ENCODE results near the gene EED. TPM values are rescaled to one million over a fixed set of nuclear protein-coding genes. Genes with fewer than 3 reads are reported as not detected.
"Not testable (repeated sequence)": the region's sequence is repeated elsewhere in the genome, so short reads cannot be mapped to it uniquely, and the experiment has no call there.

The EED gene
- total RNA-seq, 1 experiment from 2014 or later, result 38.1 TPM

DNA sequence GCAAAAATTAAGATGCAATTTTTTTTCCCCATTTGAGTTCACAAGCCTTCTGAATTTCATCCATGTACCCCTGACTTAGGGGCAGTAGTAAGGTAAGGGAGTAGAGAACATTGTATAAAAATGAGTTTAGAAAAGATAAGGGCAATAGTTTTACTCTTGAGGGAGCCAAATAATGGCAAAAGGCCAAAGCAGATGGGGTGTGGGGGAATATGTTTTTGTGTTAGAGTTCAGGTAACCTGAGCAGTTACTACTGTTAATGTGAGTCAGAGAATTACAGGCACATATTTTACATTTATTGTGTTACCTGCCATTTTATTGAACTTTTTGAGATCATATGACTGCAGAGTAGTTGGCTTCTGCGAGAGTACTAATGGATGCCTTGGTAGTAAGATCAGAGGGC lies 3.1 kb downstream of the EED start:
- DNase-seq (ENCODE audit: low read depth), result no peak

DNA sequence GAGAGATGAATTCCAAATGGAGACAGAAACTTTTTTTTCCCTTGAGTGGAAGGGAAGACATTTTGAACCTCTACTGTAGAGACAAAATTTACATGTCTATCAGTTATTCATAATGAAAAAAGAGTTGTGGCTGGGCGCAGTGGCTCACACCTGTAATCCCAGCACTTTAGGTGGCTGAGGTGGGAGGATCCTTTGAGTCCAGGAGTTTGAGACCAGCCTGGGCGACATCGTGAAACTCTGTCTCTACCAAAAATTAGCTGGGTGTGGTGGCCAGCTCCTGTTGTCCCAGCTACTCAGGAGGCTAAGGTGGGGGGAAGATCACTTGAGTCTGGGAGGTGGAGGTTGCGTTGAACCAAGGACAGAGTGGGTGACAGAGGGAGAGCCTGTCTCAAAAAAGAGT lies 4.1 kb downstream of the EED start:
- DNase-seq (ENCODE audit: low read depth), result no peak

DNA sequence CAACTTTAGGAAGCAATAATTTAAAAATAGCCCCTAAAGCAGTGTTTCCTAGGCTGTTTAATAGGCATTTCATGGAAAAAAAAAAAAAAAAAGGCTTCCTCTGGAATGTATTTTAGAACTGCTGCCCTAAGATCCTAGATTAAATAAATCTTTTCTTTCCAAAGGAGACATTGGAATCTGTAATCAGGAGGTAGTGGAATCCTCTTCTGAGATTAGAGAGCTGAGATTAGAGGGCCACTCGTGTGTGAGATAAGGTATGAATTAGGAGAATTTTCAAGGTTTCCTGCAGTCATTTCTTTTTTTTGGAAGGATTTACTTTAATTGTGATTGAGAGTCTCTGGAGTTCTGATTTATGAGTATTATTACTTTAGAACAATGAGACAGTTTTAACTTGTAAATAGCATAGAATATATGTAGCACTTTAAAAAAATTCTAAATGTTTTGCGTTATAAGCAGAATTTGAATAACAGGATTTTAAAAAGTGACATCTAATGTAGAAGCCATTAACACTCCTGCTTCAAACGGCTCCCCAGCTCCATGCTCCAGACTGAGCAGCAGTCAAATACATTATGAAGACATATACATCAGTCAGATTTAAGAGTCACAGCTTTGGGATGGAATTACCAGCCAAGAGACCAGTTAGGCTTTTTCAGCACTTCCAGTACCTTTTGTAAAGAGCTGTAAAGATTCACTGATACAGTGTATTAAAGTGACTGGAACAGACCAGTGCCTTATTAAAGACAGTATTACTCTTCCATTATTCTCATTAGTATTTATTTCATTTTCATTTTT lies 5.0 kb downstream of the EED start:
- DNase-seq (ENCODE audit: low read depth), result no peak

DNA sequence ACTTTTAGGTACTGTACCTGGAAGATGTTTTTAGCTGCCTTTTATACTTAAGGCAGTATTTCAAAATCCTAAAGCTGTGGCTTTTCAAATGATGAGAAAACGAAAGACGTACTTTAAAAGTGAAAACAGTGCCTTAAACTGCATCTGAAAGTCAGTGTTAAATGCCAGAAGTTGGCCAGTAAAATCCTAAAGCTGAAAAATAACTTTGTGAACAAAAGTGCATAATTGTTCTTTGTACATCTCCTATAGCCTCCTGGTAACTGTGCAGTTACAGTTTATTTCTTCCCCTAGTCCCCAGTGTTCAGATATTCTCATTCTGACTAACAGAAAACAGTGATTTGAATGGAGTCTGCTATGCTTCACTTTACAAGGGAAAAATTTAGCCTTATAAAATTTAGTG lies 6.8 kb downstream of the EED start:
- no peak for DNase-seq (ENCODE audit: low read depth)

DNA sequence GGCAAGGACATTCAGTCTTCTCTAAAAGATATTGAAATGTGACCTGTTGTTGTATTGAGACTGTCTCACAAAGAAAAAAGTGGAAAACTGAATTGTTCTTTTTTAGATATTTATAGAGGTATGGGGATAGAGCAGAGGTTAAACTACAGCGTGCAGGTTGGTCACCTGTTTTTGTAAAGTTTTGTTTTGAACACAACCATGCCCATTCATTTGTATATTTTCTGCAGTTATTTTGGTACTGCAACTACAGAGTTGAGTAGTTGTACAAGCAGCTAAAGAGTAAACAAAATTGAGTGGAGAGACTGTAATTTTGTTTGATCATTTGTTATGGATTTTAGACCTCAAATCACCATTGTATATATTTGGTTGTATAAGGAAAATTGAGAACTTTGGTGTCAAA lies 11.3 kb downstream of the EED start:
- no peak for DNase-seq (ENCODE audit: low read depth)

DNA sequence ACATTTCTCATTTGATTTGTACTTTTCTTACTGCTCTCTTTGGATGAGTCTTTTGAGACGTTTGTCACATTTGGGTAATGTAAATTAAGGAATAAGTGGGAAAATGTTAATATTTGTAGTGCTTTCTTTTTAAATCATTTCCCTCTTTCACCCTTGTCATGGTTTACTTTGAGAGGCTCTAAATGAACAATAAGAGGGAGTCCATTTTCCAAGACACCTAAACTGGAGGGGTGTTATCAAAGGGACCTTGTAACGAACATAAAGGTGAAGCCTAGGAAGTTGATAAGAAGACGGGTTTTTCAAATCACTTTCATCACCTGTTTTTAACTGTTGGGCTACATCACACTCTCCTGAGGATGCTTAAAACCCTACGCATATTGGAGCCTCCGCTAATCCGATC lies 12.1 kb downstream of the EED start:
- no peak for DNase-seq (ENCODE audit: low read depth)

DNA sequence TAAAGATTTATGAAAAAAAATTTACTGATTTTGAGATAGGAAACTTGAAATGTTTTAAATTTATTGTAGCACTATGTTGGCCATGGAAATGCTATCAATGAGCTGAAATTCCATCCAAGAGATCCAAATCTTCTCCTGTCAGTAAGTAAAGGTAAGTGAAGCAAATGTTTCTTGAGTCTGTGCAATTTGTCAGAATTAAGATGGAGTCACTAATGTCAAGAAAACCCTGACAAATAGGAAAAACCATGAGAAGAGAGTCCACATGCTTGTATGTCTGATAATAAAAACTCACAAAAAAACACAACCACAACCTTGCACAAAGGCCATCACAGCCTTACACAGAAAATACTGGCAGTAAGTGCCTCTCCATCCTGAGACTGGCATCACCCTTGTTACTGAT lies 12.9 kb downstream of the EED start:
- no peak for DNase-seq (ENCODE audit: low read depth)

DNA sequence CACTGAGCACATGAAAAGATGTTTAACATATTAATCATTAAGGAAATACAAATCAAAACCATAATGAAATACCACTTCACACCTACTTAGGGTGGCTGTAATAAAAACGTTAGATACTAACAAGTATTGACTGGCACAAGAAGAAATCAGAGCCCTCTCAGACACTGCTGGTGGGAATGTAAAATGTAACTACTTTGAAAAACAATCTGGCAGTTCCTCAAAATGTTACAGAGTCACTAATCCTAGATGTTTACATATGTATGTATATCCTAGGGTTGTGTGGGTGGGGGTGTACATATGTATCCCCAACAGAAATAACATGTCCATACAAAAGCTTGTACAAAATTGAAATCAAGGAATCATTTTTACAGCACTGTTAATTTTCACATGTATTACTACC lies 15.2 kb downstream of the EED start:
- no peak for DNase-seq (ENCODE audit: low read depth)

DNA sequence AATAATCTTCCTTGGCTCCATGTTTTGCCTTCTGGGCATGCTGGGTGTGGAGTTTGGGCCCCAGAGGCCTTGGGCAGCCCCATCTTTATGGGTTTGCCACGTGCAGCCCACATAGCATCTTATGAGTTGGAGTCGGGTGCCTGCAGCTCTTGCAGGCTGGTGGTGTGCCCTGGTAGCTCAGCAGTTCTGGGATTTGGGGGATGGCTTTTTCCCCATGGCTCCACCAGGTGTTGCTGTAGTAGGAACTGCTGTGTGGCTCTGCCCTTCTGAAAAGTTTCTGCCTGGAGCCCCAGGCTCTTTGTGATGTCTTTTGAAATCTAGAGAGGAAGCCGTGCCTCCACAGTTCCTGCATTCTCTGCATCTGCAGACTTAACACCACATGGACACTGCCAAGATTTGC lies 16.8 kb downstream of the EED start:
- DNase-seq (ENCODE audit: low read depth), result no peak

DNA sequence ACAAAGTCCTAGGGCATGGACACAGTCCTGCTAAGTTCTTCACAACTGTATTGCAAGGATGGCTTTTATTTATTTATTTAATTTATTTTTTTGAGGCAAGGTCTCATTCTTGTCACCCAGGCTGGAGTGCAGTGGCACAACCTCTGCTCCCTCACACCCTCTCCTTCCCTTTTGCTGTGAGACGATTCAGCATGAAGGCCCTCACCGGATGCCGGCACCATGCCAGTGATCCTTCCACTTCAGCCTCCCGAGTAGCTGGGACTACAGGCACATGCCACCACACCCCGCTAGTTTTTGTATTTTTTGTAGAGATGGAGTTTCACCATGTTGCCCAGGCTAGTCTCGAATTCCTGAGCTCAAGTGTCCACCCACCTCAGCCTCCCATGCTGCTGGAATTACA lies 17.8 kb downstream of the EED start:
- DNase-seq (ENCODE audit: low read depth), result no peak

DNA sequence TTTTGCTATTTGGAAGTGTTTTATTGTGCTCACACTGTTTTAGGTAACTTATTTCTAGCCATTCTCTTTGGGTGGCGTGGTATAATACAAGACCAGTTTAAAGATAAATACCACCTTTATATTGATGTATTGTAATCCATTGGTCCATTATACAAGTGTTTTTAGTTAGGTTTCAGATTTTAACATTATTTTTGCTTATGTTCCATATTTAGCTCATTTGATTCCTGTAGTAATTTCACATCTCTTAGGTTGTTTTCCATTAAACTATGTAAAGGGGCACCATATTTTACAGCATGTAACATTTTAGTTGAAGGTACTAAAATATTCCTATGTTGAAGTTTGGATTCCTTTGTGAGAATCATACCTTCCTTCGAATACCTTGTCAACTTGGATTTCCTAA lies 20.1 kb downstream of the EED start:
- DNase-seq (ENCODE audit: low read depth), result no peak

DNA sequence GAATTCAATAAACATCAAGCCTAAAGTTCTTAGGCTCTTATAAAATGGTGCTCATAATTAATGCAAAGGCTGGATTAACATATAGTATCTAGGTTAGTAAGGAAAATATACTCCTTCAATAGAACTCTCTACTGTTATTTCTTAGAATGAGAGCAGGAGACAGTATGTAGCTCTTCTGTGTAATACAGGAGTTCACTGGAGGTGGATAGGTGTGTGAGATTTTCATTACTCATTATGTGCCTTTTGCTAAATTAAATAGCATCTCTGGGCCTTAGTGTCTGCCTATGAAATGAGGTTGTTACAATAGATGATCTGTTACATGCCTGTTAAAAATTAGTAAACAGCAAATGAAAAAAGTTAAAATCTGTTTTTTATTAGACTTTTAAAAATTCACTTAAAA lies 20.6 kb downstream of the EED start:
- no peak for DNase-seq (ENCODE audit: low read depth)

DNA sequence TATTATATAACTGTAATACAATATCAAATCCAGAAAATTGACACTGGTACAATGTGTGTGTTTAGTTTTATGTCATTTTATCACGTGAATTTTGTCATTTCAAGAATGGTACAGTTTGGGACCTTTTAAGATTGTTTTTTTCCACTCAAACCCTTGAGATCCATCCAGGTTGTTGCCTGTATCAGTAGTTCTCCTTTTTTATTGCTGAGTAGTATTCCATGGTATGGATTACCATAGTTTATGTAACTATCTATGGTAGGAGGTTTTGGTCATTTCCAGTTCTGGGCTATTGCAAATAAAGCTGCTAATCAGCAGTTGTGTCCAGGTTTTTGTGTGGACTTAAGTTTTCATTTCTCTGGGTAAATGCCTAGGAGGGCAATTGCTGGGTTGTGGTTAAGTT lies 25.1 kb downstream of the EED start:
- no peak for DNase-seq (ENCODE audit: low read depth)

DNA sequence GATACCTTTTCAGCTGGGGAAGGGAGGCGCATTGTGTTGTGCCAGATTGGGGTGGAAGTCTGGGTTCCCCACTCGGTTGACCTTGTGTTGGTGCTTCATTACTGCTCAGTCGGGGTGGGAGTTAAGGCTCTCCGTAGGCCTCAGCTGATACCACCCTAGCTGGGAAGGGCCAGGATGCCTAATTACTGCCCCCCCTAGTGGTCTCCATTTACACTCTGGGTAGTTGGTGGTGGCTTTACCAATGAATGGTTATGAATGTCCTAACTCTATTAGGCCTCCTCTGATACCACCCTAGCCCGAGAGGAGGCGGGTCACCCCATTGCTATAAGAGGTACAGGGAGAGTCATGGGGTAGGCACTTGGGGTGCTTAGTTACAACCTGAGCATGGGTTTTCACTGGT lies 29.9 kb downstream of the EED start:
- no peak for DNase-seq (ENCODE audit: low read depth)

DNA sequence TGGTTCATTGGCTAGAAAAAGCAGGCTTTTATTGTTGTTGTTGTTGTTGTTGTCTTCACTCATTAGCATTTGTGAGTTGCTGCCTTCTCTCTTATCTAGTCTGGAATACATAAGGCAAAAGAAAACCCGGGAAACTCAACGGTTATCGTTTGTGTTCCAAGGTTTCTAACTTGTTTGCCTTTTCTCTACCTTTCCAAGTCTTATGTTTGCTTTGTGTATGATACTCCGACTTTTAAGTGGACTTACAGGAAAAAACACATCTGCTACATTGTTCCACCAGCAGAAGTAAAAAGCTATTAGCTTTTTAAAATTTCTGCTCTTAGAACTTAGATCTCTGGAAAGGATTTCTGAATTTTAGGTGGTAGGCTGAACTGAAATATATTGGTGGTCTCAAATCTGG lies 30.4 kb downstream of the EED start:
- no peak for DNase-seq (ENCODE audit: low read depth)

DNA sequence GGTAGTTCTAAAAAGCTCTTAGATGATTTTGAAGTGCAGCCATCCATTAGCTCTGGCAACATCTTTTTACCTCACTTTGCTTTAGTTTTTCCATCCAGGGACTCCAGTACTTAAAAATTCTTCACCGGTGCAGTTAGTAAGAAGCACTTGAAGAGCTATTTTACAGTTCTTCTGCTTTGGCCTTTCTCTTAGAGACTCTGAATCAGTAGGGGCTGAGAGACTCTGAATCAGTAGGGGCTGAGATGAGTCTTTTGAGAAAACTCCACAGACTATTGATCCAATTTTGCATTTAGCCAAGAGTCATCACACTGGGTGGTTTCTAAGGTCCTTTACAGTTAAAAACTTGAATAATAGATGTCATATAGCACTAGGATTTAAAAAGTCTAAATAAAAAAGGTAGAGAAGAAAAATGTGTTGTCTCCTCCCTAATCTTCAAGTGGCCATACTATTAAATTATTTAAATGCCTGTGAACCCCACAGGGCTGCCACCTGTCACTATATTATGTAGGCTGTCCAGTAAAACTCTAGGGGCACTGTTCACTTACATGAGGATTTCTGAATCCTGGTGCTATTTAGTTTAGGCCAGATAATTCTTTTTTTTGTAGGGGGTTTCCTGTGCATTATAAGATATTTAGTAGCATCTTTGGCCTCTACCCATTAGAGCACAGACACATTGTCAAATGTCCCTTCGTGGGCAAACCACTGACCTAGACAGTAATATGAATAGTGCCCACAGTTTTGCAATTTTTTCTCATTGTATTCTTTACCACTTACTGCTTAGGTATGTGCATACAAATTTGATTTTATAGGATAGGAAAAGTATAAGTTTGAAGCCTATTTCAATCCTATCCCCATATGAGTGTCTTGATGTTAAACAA lies 31.2 kb downstream of the EED start:
- no peak for DNase-seq (ENCODE audit: low read depth)

DNA sequence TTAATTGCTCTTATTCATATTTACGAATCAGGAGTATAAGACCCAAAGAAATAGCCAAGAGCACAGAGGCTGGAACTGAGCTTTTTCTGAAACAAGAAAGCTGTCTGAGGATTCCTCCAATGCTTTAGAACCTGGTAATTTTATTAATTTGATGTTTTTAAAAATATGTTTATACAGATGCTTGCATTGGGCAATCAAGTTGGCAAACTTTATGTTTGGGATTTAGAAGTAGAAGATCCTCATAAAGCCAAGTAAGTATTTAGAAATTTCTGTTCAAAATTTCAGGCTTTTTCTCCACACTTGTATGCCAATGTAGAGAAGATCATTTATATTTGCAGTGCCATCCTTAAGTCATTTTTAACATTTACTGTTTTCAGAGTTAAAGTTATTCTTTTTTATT lies 33.2 kb downstream of the EED start:
- DNase-seq (ENCODE audit: low read depth), result no peak

DNA sequence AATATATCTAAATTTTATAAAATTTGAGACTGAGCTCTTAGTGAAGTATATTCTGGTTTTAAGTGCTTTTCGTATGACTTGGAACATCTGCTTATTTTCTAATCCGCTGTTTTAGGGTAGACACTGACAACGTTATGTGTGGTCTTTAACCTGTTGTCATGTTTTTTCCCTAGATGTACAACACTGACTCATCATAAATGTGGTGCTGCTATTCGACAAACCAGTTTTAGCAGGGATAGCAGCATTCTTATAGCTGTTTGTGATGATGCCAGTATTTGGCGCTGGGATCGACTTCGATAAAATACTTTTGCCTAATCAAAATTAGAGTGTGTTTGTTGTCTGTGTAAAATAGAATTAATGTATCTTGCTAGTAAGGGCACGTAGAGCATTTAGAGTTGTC lies 33.7 kb downstream of the EED start:
- no peak for DNase-seq (ENCODE audit: low read depth)

DNA sequence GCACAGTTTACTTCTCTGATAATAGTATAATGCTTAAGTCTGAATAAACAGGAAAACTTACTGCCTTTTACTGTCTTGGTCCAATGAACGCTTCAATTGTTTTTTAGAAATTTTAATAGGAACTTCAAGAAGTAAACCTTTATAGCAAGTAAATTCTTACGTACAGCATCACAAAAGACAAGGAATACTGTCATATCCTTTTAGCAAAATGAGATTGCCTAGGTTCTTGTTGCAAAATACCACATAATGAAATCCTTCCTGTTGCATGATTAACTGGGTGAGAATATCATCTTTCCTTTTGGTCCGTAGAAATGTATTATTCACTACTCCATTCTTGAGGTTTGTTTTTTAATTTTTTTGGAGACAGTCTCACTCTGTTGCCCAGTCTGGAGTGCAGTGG lies 35.2 kb downstream of the EED start:
- DNase-seq (ENCODE audit: low read depth), result no peak

DNA sequence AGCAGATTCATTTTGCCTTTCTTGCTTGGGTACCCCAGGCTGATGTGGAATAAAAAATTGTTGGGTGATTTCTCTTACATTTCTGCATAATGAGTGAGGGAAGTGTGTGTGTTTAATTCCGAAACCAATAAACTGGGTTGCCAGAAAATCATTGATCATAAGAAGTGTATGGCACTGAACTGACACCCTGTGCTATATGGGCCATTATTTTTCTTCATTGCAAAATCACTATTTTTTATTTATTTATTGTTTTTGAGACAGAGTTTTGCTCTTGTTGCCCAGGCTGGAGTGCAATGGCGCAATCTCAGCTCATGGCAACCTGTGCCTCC lies 42.9 kb downstream of the EED start:
- no peak for DNase-seq (ENCODE audit: low read depth)

DNA sequence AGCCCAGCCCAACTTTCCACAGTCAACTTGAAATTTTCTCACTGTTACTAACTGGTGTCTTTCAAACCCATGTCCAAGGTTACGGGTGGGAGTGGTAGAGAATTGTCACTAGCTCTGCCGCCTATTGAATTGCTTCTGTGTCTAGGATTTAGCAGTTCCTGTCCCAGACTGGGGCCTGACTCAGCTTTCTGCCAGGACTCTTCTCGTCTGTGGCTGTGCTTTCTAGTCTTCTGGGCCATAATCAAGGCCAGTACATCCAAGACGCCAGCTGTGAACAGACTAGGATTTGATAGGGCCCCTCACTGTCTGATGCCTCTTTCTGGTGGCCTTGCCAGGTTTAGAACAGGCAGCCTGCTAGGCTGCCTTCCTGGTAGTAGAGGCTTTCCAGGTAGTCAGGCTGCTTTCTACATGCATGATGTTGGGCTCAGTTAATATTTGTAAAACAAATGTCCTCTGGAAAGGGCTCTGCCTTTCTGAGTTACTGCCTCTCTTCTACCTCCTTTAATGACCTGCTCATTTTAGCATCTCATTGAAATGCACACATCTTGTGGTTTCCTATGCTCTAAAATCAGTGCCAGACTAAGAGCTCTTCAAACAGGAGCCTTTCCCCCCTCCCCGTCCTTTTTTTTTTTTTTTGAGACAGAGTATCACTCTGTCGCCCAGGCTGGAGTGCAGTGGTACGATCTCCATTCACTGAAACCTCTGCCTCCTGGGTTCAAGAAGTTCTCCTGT lies 44.4 kb downstream of the EED start:
- DNase-seq (ENCODE audit: low read depth), result no peak

DNA sequence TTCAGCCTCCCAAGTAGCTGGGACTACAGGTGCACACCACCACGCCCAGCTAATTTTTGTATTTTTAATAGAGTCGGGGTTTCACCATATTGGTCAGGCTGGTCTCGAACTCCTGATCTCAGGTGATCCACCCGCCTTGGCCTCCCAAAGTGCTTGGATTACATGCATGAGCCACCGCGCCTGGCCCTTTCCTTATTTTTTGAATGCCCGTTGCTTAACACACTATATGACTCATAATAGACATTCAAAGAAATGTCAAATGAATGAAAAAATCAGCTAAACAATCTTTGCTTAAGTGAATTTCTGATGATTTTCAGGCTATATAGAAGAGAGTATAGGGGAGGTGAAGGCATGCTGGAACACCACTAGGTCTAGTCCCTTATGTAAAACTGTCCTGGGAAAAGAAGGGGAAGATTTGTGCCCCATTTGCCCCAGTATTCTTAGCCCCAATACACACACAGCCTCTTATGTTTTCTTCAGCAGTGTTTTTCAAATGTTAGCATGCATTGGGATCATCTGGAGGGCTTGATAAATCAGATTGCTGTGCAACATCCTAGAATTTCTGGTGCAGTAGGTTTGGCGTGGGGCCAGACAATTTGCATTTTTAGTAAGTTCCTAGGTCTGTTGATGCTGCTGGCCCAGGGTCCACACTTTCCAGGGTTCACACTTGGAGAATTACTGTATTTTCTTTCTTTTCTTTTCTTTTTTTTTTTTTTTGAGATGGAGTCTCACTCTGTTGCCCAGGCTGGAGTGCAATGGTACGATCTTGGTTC lies 45.1 kb downstream of the EED start:
- DNase-seq (ENCODE audit: low read depth), result not testable (repeated sequence)
